ENCODE data around the gene KLKB1. TPM values are rescaled to one million over a fixed set of nuclear protein-coding genes. Genes with fewer than 3 reads are reported as not detected.

Gene KLKB1
- total and polyA plus RNA-seq, 4 donors = 0.23 to 0.94 (median 0.49) TPM

GRCh38 chr4:186265683-186266652 lies 38.7 kb downstream of the KLKB1 start, which contains the start of gene F11:
Gene F11 (plus strand): TSS chr4:186266189. CDS start chr4:186267137, 948 bp downstream.
- no peak for TF ChIP-seq CTCF (IDR thresholded peaks at IDR 0.05; ENCODE audit: control extremely low read depth, extremely low read depth)
- H3K4me3 ChIP-seq = no peak within 1 kb of the TSS
- DNase-seq = peak in 1 of 3 donors; percentile 31
- no peaks in the 10 kb centered on the region for H3K27me3 ChIP-seq (ENCODE audit: control insufficient read depth in 3 of 3, insufficient read depth in 3 of 3, low read length in 2 of 3)
- no peak for ATAC-seq (ENCODE audit: insufficient read depth, low FRiP score)
- no peaks in the 10 kb centered on the region for H3K9me3 ChIP-seq (ENCODE audit: control insufficient read depth in 4 of 4, insufficient read depth in 3 of 4, low read length in 3 of 4)
- H3K9ac ChIP-seq (ENCODE audit: insufficient read depth in 1 of 2, low read length in 2 of 2) = no peak within 1 kb of the TSS
- no peaks in the 10 kb centered on the region for H3K36me3 ChIP-seq (ENCODE audit: control insufficient read depth in 4 of 4, insufficient read depth in 4 of 4, low read length in 4 of 4)
- WGBS, 2 donors = 61 to 62% methylated on average over 10 of the region's 10 CpGs
- H3K27ac ChIP-seq (ENCODE audit: low read depth in 1 of 2, low read length in 1 of 2) = no peak within 1 kb of the TSS
- peaks cover 0 to 10% (median 0%) of the 10 kb centered on the region in 5 donors for H3K4me1 ChIP-seq (ENCODE audit: control insufficient read depth in 5 of 5, insufficient read depth in 5 of 5, low read length in 5 of 5)

GRCh38 chr4:186266729-186267456 lies 39.6 kb downstream of the KLKB1 start:
- no peaks in the 10 kb centered on the region for H3K36me3 ChIP-seq (ENCODE audit: control insufficient read depth in 4 of 4, insufficient read depth in 4 of 4, low read length in 4 of 4)
- no peak overlapping the region for H3K27ac ChIP-seq (ENCODE audit: low read depth in 1 of 2, low read length in 1 of 2)
- no peak overlapping the region for H3K4me3 ChIP-seq
- ATAC-seq (ENCODE audit: insufficient read depth, low FRiP score) (peak; percentile 72), DNase-seq (peak; percentile 65 to 72 (median 70))
- no peaks in the 10 kb centered on the region for H3K27me3 ChIP-seq (ENCODE audit: control insufficient read depth in 3 of 3, insufficient read depth in 3 of 3, low read length in 2 of 3)
- H3K9me3 ChIP-seq (ENCODE audit: control insufficient read depth in 4 of 4, insufficient read depth in 3 of 4, low read length in 3 of 4) = no peaks in the 10 kb centered on the region
- 15% methylated on average over 8 of the region's 8 CpGs for WGBS, 2 donors
- no peak for TF ChIP-seq CTCF (IDR thresholded peaks at IDR 0.05; ENCODE audit: control extremely low read depth, extremely low read depth)
- H3K4me1 ChIP-seq (ENCODE audit: control insufficient read depth in 5 of 5, insufficient read depth in 5 of 5, low read length in 5 of 5) = peaks cover 0 to 10% (median 0%) of the 10 kb centered on the region in 5 donors
- no peak overlapping the region for H3K9ac ChIP-seq (ENCODE audit: insufficient read depth in 1 of 2, low read length in 2 of 2)

- 71 to 87% methylated on average over 9 of the region's 9 CpGs for WGBS, 2 donors
- no peak for DNase-seq
- TF ChIP-seq CTCF (IDR thresholded peaks at IDR 0.05; ENCODE audit: control extremely low read depth, extremely low read depth) = no peak
- H3K36me3 ChIP-seq (ENCODE audit: control insufficient read depth in 4 of 4, insufficient read depth in 4 of 4, low read length in 4 of 4) = no peaks in the 10 kb centered on the region
- H3K9me3 ChIP-seq (ENCODE audit: control insufficient read depth in 4 of 4, insufficient read depth in 3 of 4, low read length in 3 of 4) = no peaks in the 10 kb centered on the region
- no peak overlapping the region for H3K9ac ChIP-seq (ENCODE audit: insufficient read depth in 1 of 2, low read length in 2 of 2)
- H3K4me3 ChIP-seq = no peak overlapping the region
- H3K27me3 ChIP-seq (ENCODE audit: control insufficient read depth in 3 of 3, insufficient read depth in 3 of 3, low read length in 2 of 3) = no peaks in the 10 kb centered on the region
- no peak overlapping the region for H3K27ac ChIP-seq (ENCODE audit: low read depth in 1 of 2, low read length in 1 of 2)
- ATAC-seq (ENCODE audit: insufficient read depth, low FRiP score) = no peak
- H3K4me1 ChIP-seq (ENCODE audit: control insufficient read depth in 5 of 5, insufficient read depth in 5 of 5, low read length in 5 of 5) = peaks cover 0 to 18% (median 0%) of the 10 kb centered on the region in 5 donors
Measured at GRCh38 chr4:186271081-186271678, 43.9 kb downstream of the KLKB1 start.
